Ammon's horn (tissue), 1 donor: ENCODE results near the gene EMID1.
A peak's percentile ranks its signal among the peaks of the same experiment; 100 is the strongest.

Source experiments
- DNase-seq: peaks from one replicate; pipeline ENCODE4 v3.0.0-alpha.2; 2016; ENCODE audit warnings: low spot score

The EMID1 gene

DNA sequence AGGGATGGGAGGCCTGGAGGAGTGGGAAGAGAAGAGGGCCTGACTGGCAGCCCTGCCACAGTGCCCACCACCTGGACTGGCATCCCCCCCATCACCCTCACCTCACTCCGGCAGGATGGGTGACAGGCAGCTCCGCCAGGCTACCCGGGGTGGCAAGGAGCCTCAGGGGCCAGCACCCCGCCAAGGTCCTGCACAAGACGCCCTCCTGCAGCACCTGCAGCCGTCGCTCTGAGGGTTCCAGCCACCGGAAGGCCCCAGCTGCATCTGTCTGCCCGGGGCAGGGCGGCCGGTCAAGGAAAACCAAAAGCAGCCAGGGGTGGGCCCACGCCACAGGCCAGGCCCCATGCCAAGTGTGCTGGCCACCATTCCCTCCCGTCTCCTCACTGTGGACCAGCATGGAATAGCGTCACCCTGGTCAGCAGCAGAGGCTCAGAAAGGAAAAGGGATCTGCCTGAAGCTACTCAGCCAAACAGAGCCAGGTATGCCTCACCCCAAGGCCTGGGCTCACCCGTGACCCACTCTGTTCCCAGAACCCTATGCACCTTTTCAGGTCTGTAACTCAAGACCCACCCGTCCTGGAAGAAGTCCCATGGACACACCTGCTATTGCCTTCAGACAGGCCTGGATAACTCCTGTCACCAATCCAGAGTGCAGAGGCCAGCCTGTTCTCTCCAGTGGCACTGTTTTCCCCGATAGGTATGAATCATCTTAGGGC, 55.1 kb downstream of the EMID1 start:
- DNase-seq, result no peak

DNA sequence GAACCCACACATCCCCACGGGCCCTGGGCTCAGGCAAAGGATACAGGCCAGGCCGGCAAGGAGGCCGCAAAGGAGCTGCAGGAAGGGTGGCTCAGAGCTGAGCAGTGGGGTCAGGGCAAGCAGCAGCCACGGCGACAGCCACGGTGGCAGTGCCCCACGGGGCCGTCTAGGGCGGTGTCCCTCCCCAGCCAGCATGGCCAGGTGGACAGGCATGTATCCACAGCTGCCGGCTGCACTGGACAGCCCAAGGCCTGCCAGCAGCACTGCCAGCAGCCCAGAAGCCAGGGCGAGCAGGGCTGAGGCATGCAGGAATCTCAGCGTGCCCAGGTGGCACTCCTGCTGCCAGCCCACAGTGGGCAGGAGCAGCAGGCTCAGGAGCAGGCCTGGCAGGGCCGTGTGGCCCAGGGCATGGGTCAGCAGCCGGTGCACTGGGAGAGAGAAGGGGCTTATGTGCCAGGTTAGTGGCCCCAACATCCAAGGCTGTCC, 58.1 kb downstream of the EMID1 start:
- DNase-seq, result no peak

DNA sequence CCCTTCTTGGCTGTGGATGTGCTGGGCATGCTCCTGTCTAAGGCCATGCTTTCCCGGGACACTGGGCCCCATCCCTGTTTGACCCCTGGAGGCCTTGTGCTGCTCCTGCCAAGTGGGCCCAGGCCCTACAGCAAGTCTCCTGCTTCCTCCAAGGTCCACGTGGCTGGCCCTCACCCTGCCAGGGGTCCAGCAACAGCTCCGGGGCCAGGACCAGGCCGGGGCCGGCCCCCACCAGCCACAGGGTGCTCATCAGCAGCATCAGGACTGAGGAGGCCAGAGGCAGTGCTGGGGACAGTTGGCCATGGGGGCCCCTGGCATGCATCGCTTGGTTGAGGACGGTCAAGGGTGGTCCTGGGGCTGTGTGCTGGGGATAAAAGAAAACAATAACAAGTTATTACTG, 59.6 kb downstream of the EMID1 start:
- no peak for DNase-seq

DNA sequence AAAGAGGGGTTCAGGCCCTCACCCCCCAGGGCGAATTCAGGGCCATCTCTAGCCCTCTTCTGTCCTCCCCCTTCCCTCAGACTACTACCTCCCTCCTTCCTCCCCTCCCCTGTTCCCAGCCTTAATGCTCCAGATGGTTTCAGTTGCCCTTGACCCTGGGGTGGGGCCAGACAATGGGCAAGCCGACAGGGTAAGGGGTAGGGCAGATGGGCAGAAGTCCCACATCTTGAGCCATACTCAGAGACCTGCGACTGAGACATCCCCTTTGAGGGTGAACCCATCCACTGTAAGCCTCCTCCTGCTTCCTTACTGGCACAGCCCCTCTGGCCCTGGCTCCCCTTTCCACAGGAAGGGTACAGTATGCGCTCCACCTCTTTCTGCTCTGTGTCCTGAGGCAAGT, 60.2 kb downstream of the EMID1 start:
- DNase-seq, result no peak

DNA sequence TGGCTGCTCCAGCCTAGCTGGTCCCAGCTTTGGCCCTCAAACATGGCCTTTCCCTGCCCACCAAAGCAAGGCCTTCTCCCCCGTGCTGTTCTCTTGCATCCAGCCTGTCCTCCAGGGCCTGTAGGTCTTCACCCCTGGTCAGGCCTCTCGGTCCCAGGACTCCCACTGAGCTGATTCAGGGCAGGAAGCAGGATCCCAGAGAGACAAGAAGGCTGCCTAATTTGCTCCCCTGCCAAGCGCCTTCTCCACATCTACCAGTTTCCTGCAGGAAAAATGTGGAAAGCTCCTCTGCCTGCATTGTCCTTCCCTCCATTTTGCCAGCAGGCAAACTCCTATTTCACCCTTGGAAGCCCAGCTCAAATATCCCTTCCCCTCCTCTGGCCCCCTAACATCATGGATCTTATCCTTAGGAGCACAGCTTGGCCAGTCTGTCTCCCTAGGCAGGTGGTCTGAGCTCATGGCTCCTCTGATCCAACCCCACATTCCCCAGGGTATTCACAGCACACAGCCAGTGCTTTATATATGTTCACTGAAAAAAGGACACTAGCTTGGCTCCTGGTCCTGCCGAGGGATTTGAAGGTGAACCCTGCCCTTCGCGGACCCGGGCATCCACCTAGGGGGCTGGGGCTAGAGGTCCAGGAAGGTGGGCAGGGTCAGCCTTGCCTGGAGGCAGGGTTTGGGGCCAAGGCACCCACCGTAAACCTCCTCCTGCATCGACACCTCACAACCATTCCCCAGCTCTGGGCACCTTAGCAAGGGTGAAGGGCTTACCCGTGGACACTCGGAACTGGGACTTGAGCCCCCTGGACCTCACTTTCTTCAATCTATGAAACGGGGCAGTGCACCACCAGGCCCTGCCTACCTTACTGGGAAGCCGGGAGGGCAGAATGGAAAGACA, 61.1 kb downstream of the EMID1 start:
- no peak for DNase-seq

DNA sequence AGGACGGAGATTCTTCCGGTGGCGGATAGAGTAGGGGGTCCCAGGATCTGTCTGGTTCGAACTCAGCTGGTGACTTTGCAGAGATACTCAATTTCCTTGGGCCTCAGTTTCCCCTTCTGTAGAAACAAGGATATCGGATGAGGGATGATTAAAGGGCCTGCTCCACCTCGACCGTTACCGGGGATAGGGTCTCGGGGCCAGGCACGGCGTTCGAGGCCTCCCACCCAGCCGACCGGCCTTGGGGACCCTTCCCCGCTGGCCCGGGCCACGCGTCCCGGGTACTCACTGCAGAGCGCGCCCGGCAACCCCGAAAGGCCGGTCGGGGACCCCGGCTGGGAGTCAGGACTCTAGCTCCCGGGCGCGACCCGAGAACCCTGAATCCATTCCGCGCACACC, 61.8 kb downstream of the EMID1 start:
- no peak for DNase-seq

DNA sequence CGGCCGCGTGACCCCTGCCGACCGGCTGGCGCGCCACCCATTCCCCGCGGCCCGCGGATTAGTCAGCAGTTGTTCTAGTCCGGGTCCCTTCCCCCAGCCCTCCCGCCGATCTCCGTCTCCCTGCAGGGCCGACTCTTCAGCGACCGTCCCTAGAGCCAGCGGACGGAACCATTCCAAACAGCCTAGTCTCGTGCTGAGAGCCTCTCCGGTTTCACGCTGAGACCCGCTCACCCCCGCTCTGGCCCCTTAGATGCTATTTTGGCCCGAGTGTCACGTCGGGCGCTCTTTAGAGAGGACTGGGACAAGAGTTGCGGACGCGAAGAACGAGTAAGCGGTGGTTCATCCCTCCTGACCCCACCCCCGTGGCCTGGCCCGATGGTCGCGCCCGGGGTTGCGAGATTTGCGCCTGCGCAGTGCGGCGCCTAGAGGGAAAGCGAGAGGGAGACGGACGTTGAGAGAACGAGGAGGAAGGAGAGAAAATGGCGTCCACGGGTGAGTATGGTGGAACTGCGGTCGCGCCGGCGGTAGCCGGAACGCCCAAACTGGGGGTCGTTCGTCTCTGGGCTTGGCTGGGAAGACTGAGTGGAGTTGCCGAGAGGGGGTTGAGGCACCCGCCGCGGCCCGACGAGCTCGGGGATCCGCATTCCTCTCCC, 62.3 kb downstream of the EMID1 start, which contains the start of the genes EWSR1 and RHBDD3:
EWSR1 (plus strand) TSS at position 411 of the 653 bp plus-strand sequence; CDS start at position 480, 69 bp downstream.
RHBDD3 (minus strand) TSS at position 124 of the 653 bp plus-strand sequence. CDS start 2,355 bp downstream, outside the sequence.
- peak; percentile 96 for DNase-seq

DNA sequence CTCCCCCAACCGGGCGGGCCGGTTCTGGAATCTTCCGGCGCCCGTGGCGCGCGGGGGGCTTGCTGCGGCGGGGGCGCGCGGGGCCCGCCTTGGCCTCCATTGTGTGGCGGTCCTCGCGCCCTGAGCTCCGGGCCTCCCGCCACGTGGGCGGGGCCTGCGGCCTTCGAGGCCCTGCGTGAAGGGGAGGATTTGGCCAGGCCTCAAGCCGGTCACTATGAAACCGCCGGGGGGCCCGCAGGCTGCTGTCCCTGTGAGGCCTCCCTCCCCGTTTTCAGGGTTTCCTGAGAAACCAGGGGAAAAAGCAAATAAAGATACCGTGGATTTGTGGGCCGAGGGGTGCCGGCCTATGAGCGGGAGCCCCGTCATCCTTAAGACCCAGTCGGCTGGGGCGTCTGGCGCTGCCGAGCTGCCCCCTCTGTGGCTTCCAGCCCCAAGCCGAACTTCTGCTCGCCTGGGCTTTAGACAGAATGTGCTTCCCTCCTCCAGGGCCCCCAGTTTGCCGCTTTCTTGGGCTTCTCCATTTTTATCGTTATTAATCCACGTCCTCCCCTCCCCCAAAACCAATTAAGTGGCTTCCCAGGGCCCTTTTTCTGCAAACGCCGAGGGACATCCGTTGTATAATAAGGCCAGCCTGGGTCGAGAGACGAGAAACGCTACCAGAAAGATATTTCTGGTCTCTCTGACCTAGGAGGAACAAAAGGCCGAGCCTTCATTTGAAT, 63.0 kb downstream of the EMID1 start:
- peak; percentile 66 for DNase-seq

DNA sequence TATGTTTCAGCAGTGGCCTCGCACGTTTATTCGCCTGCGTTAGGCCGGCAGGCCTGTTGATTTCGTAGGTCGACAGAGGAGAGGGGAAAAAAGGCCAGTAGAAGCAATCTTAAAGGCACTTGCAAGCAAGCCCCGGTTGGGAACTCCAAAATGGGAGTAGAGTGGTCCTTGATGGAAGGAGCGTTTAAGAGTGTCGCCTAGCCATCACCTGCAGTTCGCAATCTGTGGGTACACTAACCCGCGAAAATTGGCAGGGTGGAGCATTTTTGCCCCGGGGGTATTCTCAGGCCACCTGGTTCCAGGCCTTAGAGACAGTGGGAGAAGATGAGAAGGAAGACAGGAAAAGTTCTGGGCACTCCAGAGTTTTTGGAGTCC, 63.5 kb downstream of the EMID1 start:
- DNase-seq, result no peak

DNA sequence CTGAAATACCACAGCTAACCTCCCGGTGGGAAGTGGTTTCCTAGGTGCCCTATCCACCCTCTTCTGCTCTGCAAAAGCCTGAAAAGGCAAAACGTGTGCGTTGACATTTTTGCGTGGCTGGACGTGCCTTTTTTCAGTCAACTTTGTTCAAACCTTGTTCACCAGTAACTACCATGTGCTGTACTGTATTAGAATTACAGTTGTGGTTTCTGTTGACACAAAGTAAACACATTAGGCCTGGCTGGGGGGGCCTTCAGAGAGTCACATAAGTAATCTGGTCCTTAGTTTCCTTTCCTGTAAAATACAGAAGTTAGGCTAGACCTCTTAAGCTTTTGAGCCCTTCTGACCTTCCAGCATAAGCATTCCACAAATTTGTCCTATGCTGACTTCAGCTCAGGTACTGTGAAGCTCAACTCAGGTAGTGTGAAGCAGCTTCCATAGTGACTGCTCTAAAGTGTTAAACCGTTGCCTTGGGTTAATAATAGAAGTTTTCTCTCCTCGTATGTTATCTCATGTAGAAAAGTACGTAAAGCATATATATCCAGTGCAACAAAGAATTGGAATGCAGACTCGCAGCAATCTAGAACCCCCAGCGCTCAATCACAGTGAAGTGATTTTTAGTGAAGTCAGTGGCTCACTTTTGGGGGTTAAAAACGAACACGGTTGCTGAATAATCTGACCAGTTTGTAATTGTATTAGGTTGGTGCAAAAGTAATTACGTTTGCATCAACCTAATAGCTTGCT, 64.2 kb downstream of the EMID1 start:
- DNase-seq, result no peak

DNA sequence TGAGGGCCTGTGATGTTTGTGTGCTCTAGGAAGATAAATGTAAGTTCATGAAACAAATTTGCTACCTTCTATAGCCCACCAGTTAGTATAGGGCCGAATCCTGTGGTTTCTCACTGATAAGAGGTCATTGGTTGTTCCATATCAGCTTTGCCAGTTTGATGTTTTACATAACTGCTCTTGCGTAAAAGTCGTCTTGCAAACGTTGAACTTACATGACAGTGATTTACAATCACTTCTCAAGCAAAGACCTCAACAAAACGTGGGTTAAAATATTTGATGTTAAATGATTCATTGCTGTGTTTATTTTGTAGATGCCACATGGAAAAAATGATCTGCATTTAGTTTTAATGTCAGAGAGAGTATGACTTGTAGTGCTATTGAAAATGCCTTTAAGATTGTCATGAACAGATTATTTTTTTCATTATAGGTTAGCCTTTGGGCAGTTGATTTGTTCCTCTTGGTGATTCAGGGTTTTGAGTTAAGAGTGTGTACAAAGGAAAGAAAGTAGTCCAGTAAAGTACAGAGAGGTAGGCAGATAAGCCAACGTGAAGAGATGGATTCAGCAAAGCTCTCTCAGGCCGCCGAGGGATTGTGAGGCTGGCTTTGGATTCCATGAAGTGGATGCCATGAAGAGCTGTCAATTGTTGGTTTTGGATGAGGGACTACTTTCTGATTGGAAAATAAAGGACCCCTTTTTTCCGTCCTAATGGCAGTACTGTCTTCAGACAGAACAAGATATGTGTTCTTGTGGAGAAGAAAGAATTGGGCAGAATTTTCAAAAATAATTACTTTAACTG, 65.0 kb downstream of the EMID1 start:
- DNase-seq, result no peak

DNA sequence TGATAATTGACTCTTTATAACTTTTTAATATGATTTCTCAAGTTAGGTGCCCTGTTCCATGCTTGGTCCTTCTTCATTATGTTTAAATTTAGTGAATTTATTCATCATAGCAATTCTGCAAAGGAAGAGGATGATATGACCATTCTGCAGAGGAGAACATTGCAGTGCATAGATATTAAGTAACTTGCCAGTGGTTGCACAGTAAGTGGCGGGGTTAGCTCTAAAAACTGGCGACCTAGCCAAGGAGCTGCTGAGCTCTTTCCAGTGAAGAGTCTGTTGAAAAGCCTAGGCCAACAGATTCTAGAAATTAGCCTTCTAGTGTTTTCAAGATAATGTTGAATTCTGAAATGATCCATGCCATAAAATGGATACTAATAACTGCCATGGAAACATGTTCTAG, 66.9 kb downstream of the EMID1 start:
- DNase-seq, result no peak

DNA sequence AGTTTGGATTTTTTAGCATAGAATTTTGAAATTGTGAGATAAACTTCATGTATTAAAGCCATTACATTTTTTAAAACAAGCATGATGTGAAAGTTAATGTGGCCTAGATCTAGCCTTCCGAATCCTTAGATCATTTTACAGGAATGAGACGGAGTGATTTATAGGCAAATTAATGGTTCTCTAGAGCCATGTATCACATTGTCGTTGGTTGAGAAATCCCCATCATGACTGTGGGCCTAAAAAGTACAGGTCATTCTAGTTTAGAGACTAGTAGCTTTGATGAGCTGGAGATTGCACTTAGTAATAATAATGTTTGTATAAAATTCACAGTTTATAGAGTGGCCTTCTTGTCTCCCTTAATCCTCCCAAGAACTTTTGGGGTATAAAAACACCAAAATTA, 69.5 kb downstream of the EMID1 start:
- DNase-seq, result no peak

DNA sequence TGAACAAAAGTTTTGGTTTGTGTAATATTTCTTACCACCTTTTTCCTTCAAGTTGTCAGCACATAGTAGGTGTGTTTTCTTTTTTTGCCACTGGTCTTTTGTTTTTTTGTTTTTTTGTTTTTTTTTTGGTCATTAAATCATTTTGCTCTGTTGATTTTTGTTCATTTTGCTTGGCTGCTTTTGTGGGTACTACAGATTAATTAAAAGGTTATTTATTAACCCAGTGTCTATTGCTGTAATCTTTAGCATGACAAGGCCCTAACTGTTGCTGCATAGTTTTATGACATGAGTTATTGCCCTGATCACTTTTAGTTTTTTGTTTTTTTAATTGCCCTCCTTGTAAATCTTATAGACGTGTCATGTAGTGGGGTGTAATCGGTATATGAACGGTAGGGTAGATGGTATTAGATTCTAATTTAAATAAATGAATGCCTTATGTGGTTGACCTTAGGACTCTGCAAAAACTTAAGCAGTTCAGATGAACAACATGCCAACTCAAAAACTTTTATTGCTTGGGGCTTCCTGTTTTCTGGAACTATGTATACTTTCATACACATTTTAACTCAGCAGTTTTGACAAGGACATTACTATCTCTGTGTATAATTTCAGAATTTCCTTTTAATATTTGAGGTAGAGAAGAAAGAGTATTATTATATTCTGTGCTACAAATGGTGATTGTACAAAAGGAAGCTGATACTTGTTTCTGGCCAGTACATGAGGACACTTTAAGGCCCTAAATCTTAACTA, 70.3 kb downstream of the EMID1 start:
- DNase-seq, result no peak

DNA sequence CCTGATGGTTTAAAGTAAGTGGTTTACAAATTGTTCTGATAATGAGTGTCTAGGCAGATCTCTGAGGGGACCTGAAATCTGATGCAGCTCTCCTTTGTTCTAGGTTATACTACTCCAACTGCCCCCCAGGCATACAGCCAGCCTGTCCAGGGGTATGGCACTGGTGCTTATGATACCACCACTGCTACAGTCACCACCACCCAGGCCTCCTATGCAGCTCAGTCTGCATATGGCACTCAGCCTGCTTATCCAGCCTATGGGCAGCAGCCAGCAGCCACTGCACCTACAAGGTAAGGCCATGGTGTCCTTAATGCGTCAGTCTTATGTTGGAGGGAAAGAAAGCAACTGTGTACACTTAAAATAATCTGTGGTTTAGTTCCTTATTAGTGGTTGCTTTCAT, 72.2 kb downstream of the EMID1 start:
- DNase-seq, result no peak

DNA sequence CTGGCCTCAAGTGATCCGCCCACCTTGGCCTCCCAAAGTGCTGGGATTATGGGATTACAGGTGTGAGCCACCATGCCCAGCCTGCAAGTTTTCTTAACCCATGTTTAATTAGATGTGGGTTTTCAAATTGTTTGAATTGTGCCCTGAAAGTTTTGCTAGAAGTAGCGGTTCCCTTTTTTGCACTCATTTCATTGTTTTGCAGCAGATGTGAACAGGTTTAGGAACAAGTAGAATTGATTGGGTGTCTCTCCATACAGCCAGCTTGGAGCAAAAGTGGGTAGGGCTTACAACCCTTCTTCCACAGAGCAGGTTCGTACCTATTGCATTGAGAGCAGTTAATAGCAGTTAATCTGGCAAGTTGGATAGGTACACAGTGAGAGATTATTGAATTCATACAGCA, 78.5 kb downstream of the EMID1 start:
- no peak for DNase-seq

DNA sequence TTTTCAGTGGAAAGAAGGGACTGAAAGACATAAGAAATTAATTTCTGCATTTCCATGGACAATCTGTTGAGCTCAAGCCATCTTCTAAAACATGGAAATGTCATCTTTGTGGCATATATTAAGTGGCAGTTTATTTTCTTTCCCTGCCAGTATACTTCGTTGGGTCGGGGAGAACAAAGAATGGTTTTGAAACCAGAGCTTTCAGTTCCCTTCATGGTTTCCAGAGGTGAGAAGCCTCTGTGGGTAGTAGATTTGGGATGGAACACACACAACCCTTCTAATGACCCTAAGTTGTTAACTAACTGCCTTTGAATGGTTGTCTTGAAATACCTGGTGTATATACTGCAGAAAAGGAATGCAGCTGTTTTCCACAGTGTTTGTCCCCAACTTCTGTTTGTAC, 83.1 kb downstream of the EMID1 start:
- no peak for DNase-seq

DNA sequence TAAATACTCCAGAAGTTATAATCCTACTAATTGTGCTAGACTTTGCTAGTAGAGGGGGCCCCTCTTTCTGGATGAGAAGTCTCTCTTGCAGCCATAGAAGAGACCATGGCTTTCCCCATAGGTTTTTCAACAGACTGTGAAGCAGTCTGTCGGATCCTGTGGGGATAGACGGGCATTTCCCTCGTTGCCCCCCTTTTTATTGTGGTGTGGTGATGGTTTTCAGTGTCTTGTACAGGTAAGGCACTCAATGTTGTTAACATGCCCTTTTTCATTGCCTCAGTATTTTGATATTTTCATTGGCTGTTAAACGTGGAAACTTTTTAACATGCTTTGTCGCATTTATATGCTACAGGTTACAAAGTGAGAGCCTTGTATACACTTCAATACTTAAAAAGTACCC, 84.4 kb downstream of the EMID1 start:
- no peak for DNase-seq

DNA sequence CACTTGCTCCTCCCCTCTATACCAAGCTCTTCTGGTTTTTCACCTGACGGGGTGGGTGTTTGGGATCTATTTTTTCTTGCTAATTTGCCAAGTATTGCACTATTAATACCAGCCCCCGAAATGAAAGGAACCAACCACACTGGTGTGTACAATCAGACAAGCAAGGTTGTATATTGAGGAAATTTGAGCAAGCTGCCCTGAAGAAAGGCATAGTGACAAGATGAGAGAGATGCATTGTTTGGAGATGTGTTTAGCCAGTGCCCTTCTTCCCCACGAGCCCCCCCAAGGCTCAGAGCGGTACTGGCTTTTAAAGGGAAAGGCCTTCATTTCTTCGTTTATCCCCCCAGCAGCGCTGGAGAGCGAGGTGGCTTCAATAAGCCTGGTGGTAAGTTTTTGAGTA, 85.5 kb downstream of the EMID1 start:
- DNase-seq, result no peak

DNA sequence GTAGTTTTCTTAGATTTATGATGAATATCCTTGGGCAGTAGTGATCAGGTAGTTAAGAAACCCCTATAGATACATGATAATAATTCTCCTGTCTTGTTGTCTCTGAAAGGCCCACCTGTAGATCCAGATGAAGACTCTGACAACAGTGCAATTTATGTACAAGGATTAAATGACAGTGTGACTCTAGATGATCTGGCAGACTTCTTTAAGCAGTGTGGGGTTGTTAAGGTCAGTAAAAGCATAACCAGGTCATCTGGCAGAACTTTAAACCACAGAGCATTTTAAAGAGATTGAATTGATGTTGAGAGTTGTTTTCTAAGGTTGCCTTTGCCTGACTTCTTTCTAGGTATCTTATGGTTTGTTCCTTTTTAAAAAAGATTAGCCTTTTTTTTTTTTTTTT, 86.7 kb downstream of the EMID1 start:
- no peak for DNase-seq
